Measurements from ENCODE around the gene MICAL2.

Gene MICAL2

GRCh38 chr11:12098601-12099000 lies 11.8 kb upstream of the MICAL2 start:
- in situ Hi-C loops (cut with MboI; ENCODE audit: low sequenced_read_pairs): no loop called here

- in situ Hi-C loops (cut with MboI; ENCODE audit: low sequenced_read_pairs): no loop called here
Observed at GRCh38 chr11:12099132-12099873, 11.1 kb upstream of the MICAL2 start.

GRCh38 chr11:12100429-12100828 lies 10.0 kb upstream of the MICAL2 start:
- in situ Hi-C loops (cut with MboI; ENCODE audit: low sequenced_read_pairs): no loop called here

DNA sequence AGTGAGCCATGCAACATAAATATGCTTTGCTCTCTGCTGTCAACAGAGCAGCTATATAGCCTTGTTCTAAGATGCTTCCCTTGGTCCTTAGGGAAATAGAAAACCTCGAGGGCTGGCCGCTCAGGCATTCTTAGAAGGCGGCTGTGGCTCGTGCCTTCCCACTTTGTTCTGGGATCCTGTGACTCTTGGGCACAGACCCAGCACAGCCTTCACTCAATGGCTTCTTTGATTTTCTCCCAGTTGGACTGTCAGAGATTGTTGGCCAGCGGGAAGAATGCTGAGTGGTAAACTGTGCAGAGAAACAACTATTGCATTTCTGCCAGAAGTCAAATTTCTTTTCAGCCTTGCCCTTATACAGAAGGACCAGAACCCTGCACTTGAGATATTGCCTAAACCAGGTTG lies 9.5 kb upstream of the MICAL2 start:
- in situ Hi-C loops (cut with MboI; ENCODE audit: low sequenced_read_pairs): no loop called here

DNA sequence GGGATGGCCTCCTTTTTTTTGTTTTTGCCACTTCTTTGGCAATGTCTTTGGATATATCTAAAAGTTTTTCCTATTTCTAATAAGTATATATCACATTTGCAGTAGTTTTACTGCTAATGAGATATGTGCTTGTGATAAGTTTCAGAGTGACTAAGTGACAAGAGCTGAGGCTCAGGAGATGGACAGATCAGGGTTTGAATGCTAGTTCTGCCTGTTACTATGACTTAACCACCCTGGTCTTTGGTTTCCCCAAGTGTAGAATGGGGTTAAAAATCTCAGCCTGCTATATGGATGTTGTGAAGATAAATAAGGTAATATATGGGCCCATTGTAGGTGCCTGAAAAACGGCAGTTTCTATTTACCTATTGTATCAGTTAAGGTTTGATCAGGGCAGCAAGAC lies 9.1 kb upstream of the MICAL2 start:
- in situ Hi-C loops (cut with MboI; ENCODE audit: low sequenced_read_pairs): no loop called here

GRCh38 chr11:12102588-12103410 lies 7.6 kb upstream of the MICAL2 start:
- in situ Hi-C loops (cut with MboI; ENCODE audit: low sequenced_read_pairs): no loop called here

- in situ Hi-C loops (cut with MboI; ENCODE audit: low sequenced_read_pairs): no loop called here
Observed at GRCh38 chr11:12103411-12104225, 6.8 kb upstream of the MICAL2 start.

DNA sequence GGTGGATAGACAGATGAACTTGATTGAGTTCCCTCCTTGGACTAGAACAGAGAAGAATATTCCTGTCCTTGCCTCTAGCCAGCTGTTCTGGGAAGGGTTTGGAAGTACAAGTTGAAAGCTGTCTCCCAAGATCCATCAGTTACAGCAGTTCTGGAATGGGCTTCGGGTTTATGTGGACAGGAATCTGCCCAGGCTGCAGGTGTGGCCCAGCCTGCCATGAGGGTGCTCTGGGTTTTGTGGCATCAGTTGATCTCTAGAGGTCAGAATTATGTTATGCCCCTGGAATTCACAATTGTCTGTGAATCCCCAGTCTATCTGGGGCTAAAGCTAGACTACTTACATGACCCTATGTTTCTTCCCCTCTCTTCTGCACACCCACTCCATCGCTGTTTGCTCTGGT lies 4.9 kb upstream of the MICAL2 start:
- in situ Hi-C loops (cut with MboI; ENCODE audit: low sequenced_read_pairs): no loop called here

- in situ Hi-C loops (cut with MboI; ENCODE audit: low sequenced_read_pairs): no loop called here
Observed at GRCh38 chr11:12106101-12106500, 4.3 kb upstream of the MICAL2 start.

- in situ Hi-C loops (cut with MboI; ENCODE audit: low sequenced_read_pairs): no loop called here
Observed at GRCh38 chr11:12106501-12106900, 3.9 kb upstream of the MICAL2 start.

DNA sequence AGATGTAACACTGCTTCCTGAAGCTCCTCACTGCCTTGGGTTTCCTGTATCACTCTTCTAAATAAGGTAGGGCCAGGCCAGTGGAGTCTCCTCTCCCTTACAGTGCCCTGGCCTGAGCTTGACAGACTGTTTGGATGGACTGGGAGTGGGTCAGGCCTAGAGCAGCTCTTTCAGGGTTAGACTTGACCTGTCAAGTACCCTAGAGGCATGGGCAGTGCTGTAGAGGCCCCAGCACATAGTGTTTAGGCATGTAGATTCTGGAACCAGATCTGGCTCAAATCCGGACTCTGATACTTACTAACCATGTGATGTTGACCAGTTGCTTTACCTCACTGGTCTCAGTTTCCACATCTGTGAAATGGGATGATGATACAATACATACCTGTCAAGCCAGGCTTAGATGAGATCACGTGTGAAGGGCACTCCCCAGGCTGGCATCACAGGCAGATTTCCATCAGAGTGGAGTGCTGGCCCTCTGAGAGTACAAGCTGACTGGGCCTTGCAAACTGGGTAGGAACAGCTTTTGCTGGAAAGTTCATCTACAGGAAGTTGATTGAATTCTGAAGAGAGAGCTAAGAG lies 1.4 kb upstream of the MICAL2 start:
- in situ Hi-C loops (cut with MboI; ENCODE audit: low sequenced_read_pairs): no loop called here

- in situ Hi-C loops (cut with MboI; ENCODE audit: low sequenced_read_pairs): no loop called here
Observed at GRCh38 chr11:12109591-12110196, 696 bp upstream of the MICAL2 start.

DNA sequence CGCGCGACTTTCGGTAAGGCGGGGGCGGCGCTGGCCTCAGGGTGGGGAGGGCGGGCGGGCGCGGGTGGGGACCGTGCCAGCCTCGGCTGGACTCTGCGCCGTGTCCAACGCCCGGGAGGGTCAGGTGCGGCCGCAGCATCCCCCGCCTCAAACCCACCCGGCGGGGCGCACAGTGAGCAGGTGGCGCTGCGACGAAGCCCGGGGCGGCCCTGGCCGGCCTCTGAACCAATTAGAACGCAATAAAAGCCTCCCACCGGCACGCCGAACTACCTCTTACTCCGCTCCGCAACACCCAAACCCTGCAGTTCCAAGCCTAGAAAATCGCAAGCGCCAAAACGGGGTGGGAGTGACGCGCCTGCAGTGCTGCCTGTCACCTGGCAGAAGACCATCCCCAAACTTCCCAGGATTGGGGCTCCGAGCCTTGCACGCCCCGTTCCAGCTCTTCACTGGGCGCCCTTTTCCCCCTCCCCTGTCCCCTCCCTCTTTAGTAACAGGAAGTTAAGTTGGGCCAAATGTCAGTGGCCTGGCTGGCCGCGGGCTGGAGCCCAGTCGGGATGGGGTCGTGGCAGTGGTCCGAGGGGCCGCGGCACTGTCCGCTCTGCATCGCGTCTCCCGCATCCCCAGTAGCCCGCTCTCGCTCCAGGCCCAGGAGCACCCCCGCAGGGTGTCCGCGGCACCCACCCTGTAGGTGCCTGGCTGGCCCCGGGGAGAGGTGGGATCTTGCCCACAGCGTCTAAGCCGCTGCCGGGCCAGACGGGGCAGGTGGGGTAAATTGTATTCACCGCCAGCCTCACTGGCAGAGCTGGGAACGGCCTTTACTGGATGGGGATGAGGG lies 541 bp downstream of the MICAL2 start:
- in situ Hi-C loops (cut with MboI; ENCODE audit: low sequenced_read_pairs): no loop called here

GRCh38 chr11:12111549-12112520 lies 1.4 kb downstream of the MICAL2 start:
- in situ Hi-C loops (cut with MboI; ENCODE audit: low sequenced_read_pairs): no loop called here

- in situ Hi-C loops (cut with MboI; ENCODE audit: low sequenced_read_pairs): no loop called here
Observed at GRCh38 chr11:12112750-12113149, 2.4 kb downstream of the MICAL2 start.

DNA sequence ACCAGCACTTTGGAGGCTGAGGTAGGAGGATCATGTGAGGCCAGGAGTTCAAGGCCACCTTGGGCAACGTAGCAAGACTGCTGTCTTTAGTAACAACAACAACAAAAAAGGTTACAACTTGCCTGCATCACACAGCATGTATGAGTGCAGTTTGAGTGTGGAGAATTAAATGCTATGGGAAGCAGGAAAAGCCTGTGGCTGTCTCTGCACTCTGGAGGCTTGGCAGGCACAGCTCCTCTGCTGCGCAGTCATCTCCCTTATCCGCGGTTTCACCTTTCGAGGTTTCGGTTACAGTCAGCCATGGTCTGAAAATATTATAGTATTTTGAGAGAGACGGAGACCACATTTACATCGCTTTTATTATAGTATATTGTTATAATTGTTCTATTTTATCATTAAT lies 2.9 kb downstream of the MICAL2 start:
- in situ Hi-C loops (cut with MboI; ENCODE audit: low sequenced_read_pairs): no loop called here

DNA sequence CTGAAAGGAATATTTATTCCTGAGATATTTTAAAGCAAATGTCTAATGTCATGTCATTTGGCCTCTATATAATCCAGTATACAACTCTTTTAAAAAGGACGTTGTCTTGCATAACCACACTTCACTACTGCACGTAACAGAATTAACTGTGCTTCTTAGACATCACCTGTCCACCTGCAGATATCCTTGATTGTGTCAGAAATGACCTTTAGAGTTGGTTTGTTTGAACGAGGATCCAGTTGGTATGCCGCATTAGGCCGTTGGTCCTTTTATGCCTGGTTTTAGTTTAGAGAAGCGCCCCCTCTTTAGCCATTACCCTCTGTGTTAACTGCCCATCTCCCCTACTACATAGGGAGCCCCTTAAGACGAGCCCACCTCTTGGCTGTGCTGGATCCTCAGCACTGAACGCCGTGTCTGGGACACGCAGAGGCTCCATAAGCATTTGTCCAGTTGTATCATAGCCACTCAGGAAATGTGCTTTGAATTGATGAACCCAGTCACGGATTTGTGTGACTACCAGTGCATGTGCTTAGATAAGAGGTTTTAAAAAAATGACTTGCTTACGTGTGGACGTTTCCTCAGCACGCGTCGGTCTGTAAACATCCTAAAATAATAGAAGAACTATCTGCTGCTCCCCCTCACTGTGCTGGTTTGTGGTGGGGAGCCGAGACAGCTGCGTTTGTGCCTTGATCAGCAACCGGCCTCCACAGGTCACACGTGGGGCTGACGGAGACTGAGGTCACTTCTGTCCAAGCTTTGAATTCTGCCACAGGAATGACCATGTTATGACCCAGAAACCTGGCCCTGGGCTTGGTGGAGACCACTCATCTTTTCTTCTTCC lies 4.0 kb downstream of the MICAL2 start:
- in situ Hi-C loops (cut with MboI; ENCODE audit: low sequenced_read_pairs): no loop called here

Measured in HL-60/S4 treated with retinoic acid at 250 ng/mL for 4 days and 3 days (cell line).